NCI-H748 (cell line): ENCODE results near the gene MARCHF5.
"Not testable (repeated sequence)": the region's sequence is repeated elsewhere in the genome, so short reads cannot be mapped to it uniquely, and the experiment has no call there.

Experiments
- DNase-seq: peaks from one replicate; lab custom pipeline; 2025; ENCODE audit not compliant: unreplicated experiment; lab: John Stamatoyannopoulos, UW

MARCHF5 gene

GRCh38 chr10:92385831-92386230 is 94.9 kb downstream of the MARCHF5 start:
- DNase-seq = no peak

GRCh38 chr10:92387289-92387940 is 96.4 kb downstream of the MARCHF5 start:
- no peak for DNase-seq

DNA sequence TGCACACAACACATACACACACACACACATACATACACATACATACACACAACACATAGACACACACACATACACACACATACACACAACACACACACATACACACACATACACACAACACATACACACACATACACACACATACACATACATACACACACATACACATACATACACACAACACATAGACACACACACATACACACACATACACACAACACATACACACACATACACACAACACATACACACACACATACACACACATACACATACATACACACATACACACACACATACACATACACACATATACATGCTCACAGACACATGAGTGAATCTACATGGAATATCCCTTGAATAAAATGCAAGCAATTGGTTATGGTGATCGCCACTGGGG is 102.2 kb downstream of the MARCHF5 start:
- DNase-seq = not testable (repeated sequence)

DNA sequence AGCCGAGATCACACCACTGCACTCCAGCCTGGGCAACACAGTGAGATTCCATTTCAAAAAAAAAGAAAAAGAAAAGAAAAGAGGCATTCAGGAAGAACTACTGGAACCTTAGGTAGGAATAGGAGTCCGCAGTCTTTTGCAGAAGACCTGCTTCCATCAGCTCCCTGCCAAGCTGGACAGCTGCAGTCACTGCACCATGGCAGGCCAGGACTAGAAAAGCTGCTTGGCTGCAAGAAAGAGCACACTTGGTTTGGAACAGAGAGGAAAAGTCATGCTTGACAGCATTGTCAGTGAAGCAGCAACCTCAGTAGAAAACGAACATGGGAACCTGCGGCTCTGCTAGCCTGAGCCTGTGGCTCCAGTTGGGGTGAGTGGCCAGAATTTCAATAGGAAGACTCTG is 104.3 kb downstream of the MARCHF5 start:
- DNase-seq = no peak

DNA sequence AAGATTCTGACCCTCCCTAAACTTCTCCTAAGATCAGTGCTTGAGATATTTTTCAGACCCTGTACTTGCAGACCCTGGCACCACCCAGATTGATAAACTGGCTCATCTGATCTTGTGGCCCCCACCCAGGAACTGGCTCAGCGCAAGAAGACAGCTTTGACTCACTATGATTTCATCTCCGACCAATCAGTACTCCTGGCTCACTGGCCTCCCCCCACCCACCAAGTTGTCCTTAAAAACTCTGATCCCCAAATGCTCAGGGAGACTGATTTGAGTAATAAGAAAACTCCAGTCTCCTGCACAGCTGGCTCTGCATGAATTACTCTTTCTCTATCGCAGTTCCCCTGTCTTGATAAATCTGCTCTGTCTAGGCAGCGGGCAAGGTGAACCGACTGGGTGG is 111.3 kb downstream of the MARCHF5 start:
- not testable (repeated sequence) for DNase-seq
